Motor neuron (in vitro differentiated cells): ENCODE results near the gene TMEFF1. TPM values are rescaled to one million over a fixed set of nuclear protein-coding genes. Genes with fewer than 3 reads are reported as not detected.

Source experiments
- ATAC-seq, 8 experiments: fragments of 200-7000 bp; cut with Tn5 transposase; replicated peaks in 6 of 8; 2 replicates each; pipeline ENCODE4 v1.8.0; 2021; ENCODE audit warnings: mild to moderate bottlenecking in 8 of 8, moderate library complexity in 8 of 8
- H3K27ac ChIP-seq, 2 donors: fragments of 250-450 bp; sonication (Bioruptor Pico); 2 replicates each; pipeline ENCODE4 v1.9.0; 2021; ENCODE audit warnings: antibody characterized with exemption in 2 of 2, mild to moderate bottlenecking in 2 of 2, moderate library complexity in 1 of 2
- H3K4me1 ChIP-seq, 2 donors: fragments of 250-450 bp; sonication (Bioruptor Pico); replicated peaks in 1 of 2; 2 replicates each; pipeline ENCODE4 v1.6.1; 2021; ENCODE audit warnings: antibody characterized with exemption in 2 of 2, mild to moderate bottlenecking in 2 of 2, moderate library complexity in 1 of 2
- H3K4me3 ChIP-seq, 5 donors: fragments of 250-450 bp; sonication (Bioruptor Pico); 2 replicates each; pipeline ENCODE4 v1.9.0; 2021; ENCODE audit warnings: antibody characterized with exemption in 5 of 5, mild to moderate bottlenecking in 5 of 5, moderate library complexity in 4 of 5
- WGBS, 10 experiments: fragments of 450-650 bp; shearing (Covaris generic); methylation state at CpG; one replicate each; pipeline ENCODE4 v1.0.0; 2022; 5-methylcytosine and 5-hydroxymethylcytosine counted together
- in situ Hi-C, 9 experiments: fragments of 400-800 bp; cut with MboI; loops; one replicate each; pipeline ENCODE4 v1.15.0; 2021; ENCODE audit warnings: low sequenced_read_pairs in 9 of 9, low pct_unique_long_range_greater_than_20kb in 2 of 9; ENCODE audit not compliant: unreplicated experiment in 9 of 9
- total RNA-seq, 8 experiments: library from RNA; unstranded; fragments of 300-600 nt; gene quantifications; 2 replicates each; pipeline versions ENCODE4 v1.2.3 to v1.2.4, GENCODE V29; 2022

Gene TMEFF1
- total RNA-seq, 8 experiments from 2014 or later, result 0.31 to 34.7 (median 31.7) TPM; not detected in 1

DNA sequence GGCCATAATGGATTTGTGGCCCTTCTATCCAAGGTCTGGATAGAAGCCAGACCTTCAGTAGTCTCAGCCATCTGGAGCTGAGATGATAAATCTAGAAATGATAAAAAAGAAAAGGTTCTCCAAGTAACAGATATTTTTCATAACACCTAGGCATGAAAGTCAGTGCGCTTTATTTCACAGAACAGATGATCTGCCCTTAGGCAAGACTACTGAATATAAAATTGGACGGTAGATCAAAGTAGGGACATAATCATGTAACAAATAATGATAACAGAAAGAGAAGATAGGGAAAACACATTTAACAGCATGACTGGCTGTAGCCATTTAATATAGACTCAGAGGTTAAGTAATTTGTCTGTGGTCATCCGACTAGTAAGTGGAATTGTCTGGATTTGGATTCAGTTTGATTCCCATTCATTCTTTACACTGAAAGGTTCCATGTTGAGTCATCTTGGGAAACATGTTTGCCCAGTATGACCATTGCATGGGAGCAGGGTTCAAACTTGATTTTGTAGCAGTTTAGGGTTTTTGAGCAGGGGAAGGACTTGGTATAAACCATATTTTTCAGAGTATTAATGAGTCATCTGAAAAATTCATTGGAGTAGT, 100.8 kb downstream of the TMEFF1 start:
- Histone ChIP-seq H3K4me1 (no peaks in the 10 kb centered on the region), H3K27ac (no peak overlapping the region), H3K4me3 (no peak overlapping the region)
- in situ Hi-C loops, result no loop called here
- WGBS, 10 experiments, result 74 to 100% (median 100%) methylated on average over 1 to 3 of the region's 3 CpGs; no CpG with 5 or more reads in 1 of the 10 experiments
- ATAC-seq, result no peak

DNA sequence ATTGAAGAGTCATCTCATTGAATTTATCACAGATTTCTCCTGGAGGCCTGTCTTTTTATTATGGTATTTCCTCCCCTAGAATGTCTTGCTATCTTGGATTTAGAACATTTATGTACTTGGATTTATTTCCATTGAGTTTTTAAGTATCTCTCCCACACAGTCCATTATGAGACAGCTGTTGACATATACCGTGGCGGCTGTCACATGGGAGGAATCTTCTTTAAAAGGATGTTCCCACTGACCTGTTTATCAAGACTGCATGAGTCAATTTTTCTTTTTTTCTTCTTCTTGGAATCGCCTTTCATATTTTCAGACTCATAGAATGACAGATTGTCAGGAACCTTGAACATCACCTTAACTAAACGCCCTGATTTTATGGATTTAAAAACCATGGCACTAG, 102.1 kb downstream of the TMEFF1 start:
- in situ Hi-C loops, result loop anchor here in 4 of 9 experiments (25.0 kb wide), 3 partner anchors 138 to 1388 kb away; partner anchors contain the start of gene MSANTD3 (in 1 of the 4)
- 64 to 100% (median 91%) methylated on average over 1 to 4 of the region's 4 CpGs for WGBS, 10 experiments
- no peak overlapping the region for H3K4me3 ChIP-seq
- no peak for ATAC-seq
- no peak overlapping the region for H3K27ac ChIP-seq
- no peaks in the 10 kb centered on the region for H3K4me1 ChIP-seq

- in situ Hi-C loops, result loop anchor here in 4 of 9 experiments (25.0 kb wide), 3 partner anchors 139 to 1389 kb away; partner anchors contain the start of gene MSANTD3 (in 1 of the 4)
- ATAC-seq, result peak in 2 of 8 experiments; percentile 25 to 96
- Histone ChIP-seq H3K4me1 (no peaks in the 10 kb centered on the region), H3K27ac (no peak overlapping the region), H3K4me3 (no peak overlapping the region)
- WGBS, 10 experiments, result 43 to 100% (median 80%) methylated on average over 1 to 2 of the region's 2 CpGs; no CpG with 5 or more reads in 5 of the 10 experiments
Measured at GRCh38 chr9:100575765-100576386, 102.9 kb downstream of the TMEFF1 start.

DNA sequence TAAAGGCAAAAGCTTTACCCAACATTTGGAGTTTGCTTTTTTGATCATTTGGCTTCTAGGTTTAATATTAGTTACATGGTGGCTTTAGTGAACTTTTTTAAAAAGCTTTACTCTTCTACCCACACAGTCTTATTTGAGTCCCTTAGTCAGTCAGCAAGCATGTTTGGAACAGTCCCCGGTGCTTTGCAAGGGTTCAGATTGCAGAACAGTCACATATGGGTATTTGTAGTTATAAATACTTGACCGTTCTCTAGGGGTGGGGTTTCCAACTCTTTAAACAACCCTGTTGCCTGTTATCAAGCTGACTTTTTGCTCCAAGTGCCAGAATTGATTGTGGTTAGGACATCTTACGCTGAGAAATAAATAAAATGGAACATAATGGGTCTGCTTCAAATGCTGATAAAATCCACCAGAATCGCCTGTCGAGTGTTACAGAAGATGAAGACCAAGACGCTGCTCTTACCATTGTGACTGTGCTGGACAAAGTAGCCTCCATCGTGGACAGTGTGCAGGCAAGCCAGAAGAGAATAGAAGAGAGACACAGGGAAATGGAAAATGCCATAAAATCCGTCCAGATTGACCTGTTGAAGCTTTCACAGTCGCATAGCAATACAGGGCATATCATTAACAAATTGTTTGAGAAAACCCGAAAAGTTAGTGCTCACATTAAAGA, 105.0 kb downstream of the TMEFF1 start, which contains the start of gene CAVIN4:
CAVIN4 (plus strand) TSS at position 304 of the 673 bp plus-strand sequence; CDS start at position 369, 65 bp downstream.
- peak in 2 of 8 experiments; percentile 14 to 46 for ATAC-seq
- WGBS, 10 experiments, result 0 to 100% (median 92%) methylated on average over 1 to 10 of the region's 10 CpGs; no CpG with 5 or more reads in 1 of the 10 experiments
- in situ Hi-C loops, result loop anchor here in 4 of 9 experiments (25.0 kb wide), 3 partner anchors 141 to 1391 kb away; partner anchors contain the start of gene MSANTD3 (in 1 of the 4)
- Histone ChIP-seq H3K4me1 (no peaks in the 10 kb centered on the region), H3K27ac (no peak within 1 kb of the TSS), H3K4me3 (no peak within 1 kb of the TSS)

GRCh38 chr9:100578610-100579009, 105.7 kb downstream of the TMEFF1 start:
- 100% methylated on average over 1 of the region's 1 CpG; no CpG with 5 or more reads in 3 of the 10 experiments for WGBS, 10 experiments
- in situ Hi-C loops, result loop anchor here in 4 of 9 experiments (25.0 kb wide), 3 partner anchors 141 to 1391 kb away; partner anchors contain the start of gene MSANTD3 (in 1 of the 4)
- ATAC-seq, result no peak

DNA sequence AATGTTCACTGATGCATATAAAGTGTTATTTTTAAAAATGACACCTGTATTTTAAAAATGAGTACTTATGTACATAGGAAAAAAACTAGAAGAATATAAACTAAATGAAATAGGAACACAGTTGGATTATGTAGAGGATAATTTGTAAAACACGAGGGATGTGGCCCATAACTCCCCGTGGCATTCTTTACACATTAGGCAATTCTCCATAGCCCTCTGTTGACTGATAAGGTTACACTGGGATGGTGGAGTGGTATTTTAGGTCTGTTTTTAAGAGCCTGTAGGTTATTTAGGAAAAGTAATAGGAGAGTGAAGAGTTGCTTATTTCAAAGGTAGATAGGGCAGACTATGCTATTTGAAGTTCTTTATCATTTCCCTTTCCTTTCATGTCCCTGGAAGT, 106.7 kb downstream of the TMEFF1 start:
- no peak for ATAC-seq
- in situ Hi-C loops, result loop anchor here in 4 of 9 experiments (10.0 to 25.0 kb wide), 4 partner anchors 75 to 1392 kb away; partner anchors contain the start of gene MSANTD3 (in 1 of the 4)
- Histone ChIP-seq H3K4me3 (no peak overlapping the region), H3K4me1 (no peaks in the 10 kb centered on the region), H3K27ac (no peak overlapping the region)
- WGBS, 10 experiments, result 53 to 100% (median 83%) methylated on average over 1 to 2 of the region's 2 CpGs; no CpG with 5 or more reads in 1 of the 10 experiments

More at GRCh38 chr9:100578610-100579009, 105.7 kb downstream of the TMEFF1 start:
- no peaks in the 10 kb centered on the region for H3K4me1 ChIP-seq
- no peak overlapping the region for H3K27ac ChIP-seq
- H3K4me3 ChIP-seq, result no peak overlapping the region

GRCh38 chr9:100580257-100580656, 107.3 kb downstream of the TMEFF1 start:
- Histone ChIP-seq H3K27ac (no peak overlapping the region), H3K4me3 (no peak overlapping the region), H3K4me1 (no peaks in the 10 kb centered on the region)
- in situ Hi-C loops, result loop anchor here in 4 of 9 experiments (10.0 to 25.0 kb wide), 4 partner anchors 75 to 1393 kb away; partner anchors contain the start of gene MSANTD3 (in 1 of the 4)
- WGBS, 10 experiments, result 0 to 100% (median 90%) methylated on average over 1 to 3 of the region's 3 CpGs; no CpG with 5 or more reads in 2 of the 10 experiments
- ATAC-seq, result no peak

- no peak for ATAC-seq
- Histone ChIP-seq H3K4me3 (no peak overlapping the region), H3K4me1 (no peaks in the 10 kb centered on the region), H3K27ac (no peak overlapping the region)
- WGBS, 10 experiments, result 73 to 100% (median 95%) methylated on average over 1 to 7 of the region's 7 CpGs; no CpG with 5 or more reads in 2 of the 10 experiments
- in situ Hi-C loops, result loop anchor here in 4 of 9 experiments (10.0 to 25.0 kb wide), 4 partner anchors 76 to 1394 kb away; partner anchors contain the start of gene MSANTD3 (in 1 of the 4)
Measured at GRCh38 chr9:100581081-100581480, 108.1 kb downstream of the TMEFF1 start.

DNA sequence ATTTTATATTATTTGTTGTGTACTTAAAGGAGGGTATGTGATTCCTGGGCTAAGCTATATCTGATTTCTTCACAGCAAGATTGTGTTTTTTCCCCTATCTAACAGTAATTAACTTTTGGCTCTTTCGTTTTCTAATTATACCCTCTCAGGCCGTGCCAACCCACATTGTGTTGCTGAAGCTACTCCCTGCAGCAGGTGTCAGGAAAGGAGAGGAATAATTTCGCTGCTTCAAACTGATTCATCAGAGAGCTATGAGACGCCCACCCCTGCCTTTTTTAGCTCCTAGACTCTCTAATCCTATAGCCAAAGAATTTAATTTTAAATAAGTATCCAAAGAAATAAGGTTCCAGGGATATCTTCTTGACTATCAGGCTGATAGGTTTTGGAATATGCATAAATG, 108.7 kb downstream of the TMEFF1 start:
- Histone ChIP-seq H3K4me1 (no peaks in the 10 kb centered on the region), H3K27ac (no peak overlapping the region), H3K4me3 (no peak overlapping the region)
- ATAC-seq, result no peak
- 46 to 100% (median 80%) methylated on average over 2 to 4 of the region's 4 CpGs; no CpG with 5 or more reads in 2 of the 10 experiments for WGBS, 10 experiments
- in situ Hi-C loops, result loop anchor here in 4 of 9 experiments (10.0 to 25.0 kb wide), 4 partner anchors 77 to 1394 kb away; partner anchors contain the start of gene MSANTD3 (in 1 of the 4)

DNA sequence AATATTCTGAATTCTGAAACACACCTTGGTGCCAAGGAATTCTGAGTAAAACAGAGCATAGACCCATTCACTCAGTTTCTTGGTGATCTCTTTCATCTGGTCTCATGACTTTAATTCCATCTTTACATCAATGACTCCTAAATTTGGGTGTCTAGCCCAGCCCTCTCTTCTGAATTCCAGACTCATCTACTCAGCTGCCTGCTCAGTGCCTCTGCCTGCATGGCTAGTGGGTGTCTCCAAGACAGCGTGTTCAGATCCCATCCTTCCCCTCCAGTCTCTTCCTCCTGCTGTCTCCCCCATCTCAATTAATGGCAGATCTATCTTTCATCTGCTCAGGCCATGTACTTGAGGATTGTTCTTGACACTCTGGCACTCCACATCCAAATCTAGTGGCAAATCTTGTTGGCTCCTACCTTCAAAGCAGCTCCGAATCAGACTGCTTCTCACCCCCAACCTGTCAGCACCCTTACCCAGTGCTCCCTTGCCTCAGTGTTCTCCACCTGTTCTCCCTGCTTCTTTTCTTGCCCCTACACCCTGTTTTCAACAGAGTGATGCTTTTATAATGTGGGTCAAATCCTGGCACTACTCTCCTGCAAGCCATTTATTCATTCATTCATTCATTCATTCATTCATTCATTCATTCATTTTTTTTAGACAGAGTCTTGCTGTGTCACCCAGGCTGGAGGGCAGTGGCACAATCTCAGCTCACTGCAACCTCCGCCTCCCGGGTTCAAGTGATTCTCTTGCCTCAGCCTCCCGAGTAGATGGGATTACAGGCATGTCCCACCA, 110.3 kb downstream of the TMEFF1 start:
- no peaks in the 10 kb centered on the region for H3K4me1 ChIP-seq
- H3K4me3 ChIP-seq, result no peak overlapping the region
- WGBS, 10 experiments, result 52 to 100% (median 98%) methylated on average over 1 to 5 of the region's 5 CpGs; no CpG with 5 or more reads in 3 of the 10 experiments
- no peak overlapping the region for H3K27ac ChIP-seq
- peak in 2 of 8 experiments; percentile 47 to 60 for ATAC-seq
- in situ Hi-C loops, result loop anchor here in 4 of 9 experiments (10.0 to 25.0 kb wide), 4 partner anchors 78 to 1396 kb away; partner anchors contain the start of gene MSANTD3 (in 1 of the 4)

DNA sequence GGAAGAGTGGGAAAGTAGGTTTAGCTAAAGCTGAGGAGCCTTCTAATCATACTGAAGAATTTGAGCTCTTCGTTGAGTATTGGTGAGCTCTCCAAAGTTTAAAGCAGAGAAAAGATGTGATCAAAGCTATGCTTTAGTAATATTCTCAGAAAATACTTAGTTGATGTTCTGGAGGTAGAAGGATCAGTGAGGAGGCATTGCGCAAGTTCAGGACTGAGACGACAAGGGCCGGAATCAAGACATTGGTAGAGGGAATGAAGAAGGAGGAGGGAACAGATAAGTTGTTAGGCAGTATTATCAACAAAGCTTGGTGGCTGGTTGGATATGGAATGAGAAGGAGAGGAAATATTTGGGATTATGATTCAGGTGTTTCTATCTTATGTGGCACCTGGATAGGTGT, 112.0 kb downstream of the TMEFF1 start:
- in situ Hi-C loops, result loop anchor here in 4 of 9 experiments (10.0 to 25.0 kb wide), 4 partner anchors 80 to 1398 kb away; partner anchors contain the start of gene MSANTD3 (in 1 of the 4)
- Histone ChIP-seq H3K4me3 (no peak overlapping the region), H3K27ac (no peak overlapping the region), H3K4me1 (no peaks in the 10 kb centered on the region)
- 95 to 100% (median 98%) methylated on average over 1 to 4 of the region's 4 CpGs; no CpG with 5 or more reads in 2 of the 10 experiments for WGBS, 10 experiments
- ATAC-seq, result no peak
